ENCODE data around the gene P2RY1.

Gene P2RY1

GRCh38 chr3:152817400-152817799 lies 17.5 kb upstream of the P2RY1 start:
- DNase-seq (ENCODE audit: low read depth in 1 of 2, low spot score in 1 of 2): no peak
- Histone ChIP-seq H3K27me3 (ENCODE audit: insufficient read depth, poor library complexity, severe bottlenecking) (no peaks in the 10 kb centered on the region), H3K4me3 (replicated peaks; ENCODE audit: insufficient read depth, low read length) (no peak overlapping the region), H3K27ac (replicated peaks) (no peak overlapping the region)
- TF ChIP-seq GABPA (IDR thresholded peaks at IDR 0.05; ENCODE audit: low read depth) (no peak), POLR2AphosphoS5 (IDR thresholded peaks at IDR 0.05; ENCODE audit: low read depth) (no peak), REST (IDR thresholded peaks at IDR 0.05; ENCODE audit: insufficient replicate concordance, low read depth) (no peak), CTCF (IDR thresholded peaks at IDR 0.05; ENCODE audit: insufficient read depth, low read length) (no peak), SPI1 (IDR thresholded peaks at IDR 0.05; ENCODE audit: borderline replicate concordance, low read depth) (no peak)

GRCh38 chr3:152818027-152818426 lies 16.9 kb upstream of the P2RY1 start:
- no peak overlapping the region for H3K27ac ChIP-seq (replicated peaks)
- TF ChIP-seq REST (IDR thresholded peaks at IDR 0.05; ENCODE audit: insufficient replicate concordance, low read depth) (no peak), POLR2AphosphoS5 (IDR thresholded peaks at IDR 0.05; ENCODE audit: low read depth) (no peak), GABPA (IDR thresholded peaks at IDR 0.05; ENCODE audit: low read depth) (no peak), SPI1 (IDR thresholded peaks at IDR 0.05; ENCODE audit: borderline replicate concordance, low read depth) (no peak), CTCF (IDR thresholded peaks at IDR 0.05; ENCODE audit: insufficient read depth, low read length) (no peak)
- no peak overlapping the region for H3K4me3 ChIP-seq (replicated peaks; ENCODE audit: insufficient read depth, low read length)
- no peak for DNase-seq (ENCODE audit: low read depth in 1 of 2, low spot score in 1 of 2)
- no peaks in the 10 kb centered on the region for H3K27me3 ChIP-seq (ENCODE audit: insufficient read depth, poor library complexity, severe bottlenecking)

- Histone ChIP-seq H3K27me3 (ENCODE audit: insufficient read depth, poor library complexity, severe bottlenecking) (no peaks in the 10 kb centered on the region), H3K27ac (replicated peaks) (no peak overlapping the region), H3K4me3 (replicated peaks; ENCODE audit: insufficient read depth, low read length) (no peak overlapping the region)
- TF ChIP-seq CTCF (IDR thresholded peaks at IDR 0.05; ENCODE audit: insufficient read depth, low read length) (no peak), SPI1 (IDR thresholded peaks at IDR 0.05; ENCODE audit: borderline replicate concordance, low read depth) (no peak), POLR2AphosphoS5 (IDR thresholded peaks at IDR 0.05; ENCODE audit: low read depth) (no peak), GABPA (IDR thresholded peaks at IDR 0.05; ENCODE audit: low read depth) (no peak), REST (IDR thresholded peaks at IDR 0.05; ENCODE audit: insufficient replicate concordance, low read depth) (no peak)
- DNase-seq (ENCODE audit: low read depth in 1 of 2, low spot score in 1 of 2): no peak
These were observed 11.8 kb upstream of the P2RY1 start for GRCh38 chr3:152823173-152823572.

Data from HL-60 (cell line).